ENCODE measurements around the gene MRC1. TPM values are rescaled to one million over a fixed set of nuclear protein-coding genes. Genes with fewer than 3 reads are reported as not detected.

The MRC1 gene
- total and polyA plus RNA-seq, 9 of the 15 experiments (the other 6 are each of a cell fraction or from before 2014, with no cell fraction given): 0.01 to 0.20 (median 0.03) TPM; not detected in 5

DNA sequence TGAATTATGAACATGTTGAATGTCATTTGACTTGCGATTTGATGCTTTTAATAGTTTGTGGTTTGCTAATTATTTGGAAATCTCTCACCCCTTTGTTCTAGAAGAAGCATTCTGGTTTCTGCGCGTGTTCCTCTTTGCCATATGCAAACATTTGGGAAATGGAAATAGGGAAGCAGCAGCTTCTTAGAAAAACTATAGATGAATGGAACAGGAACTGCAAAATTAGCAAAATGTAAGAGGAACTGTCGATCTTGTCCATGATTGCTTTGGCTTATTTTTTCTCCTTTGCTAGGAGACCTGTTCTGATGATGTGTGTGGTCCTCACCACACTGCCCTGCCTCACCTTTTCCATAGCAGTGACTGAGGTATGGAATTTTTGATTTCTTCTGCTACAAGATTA, 38.1 kb upstream of the MRC1 start:
- no peak for DNase-seq (ENCODE audit: extremely low read depth in 1 of 4, low spot score in 3 of 4)
- H3K27ac ChIP-seq (ENCODE audit: extremely low read depth, low read depth, low read length): no peak overlapping the region
- H4K20me1 ChIP-seq (replicated peaks; ENCODE audit: control insufficient read depth, insufficient read depth, low read length): no peaks in the 10 kb centered on the region
- H3K4me1 ChIP-seq (replicated peaks in 1 of 2; ENCODE audit: control insufficient read depth in 2 of 2, insufficient read depth in 2 of 2, low read length in 2 of 2): no peaks in the 10 kb centered on the region; a peak in 1 of 5 replicates
- FAIRE-seq: no peak
- H3K9me1 ChIP-seq (ENCODE audit: control insufficient read depth, insufficient read depth, low read length): no peaks in the 10 kb centered on the region
- no peak overlapping the region for H3K4me3 ChIP-seq
- H3K9ac ChIP-seq (ENCODE audit: insufficient read depth in 1 of 2, low read depth in 2 of 2, low read length in 2 of 2): no peak overlapping the region
- CTCF ChIA-PET (ENCODE audit: low intra/inter-chr PET ratio): no interaction called here
- no peak overlapping the region for H3K4me2 ChIP-seq (ENCODE audit: insufficient read depth, low read length)
- WGBS (ENCODE audit: insufficient coverage, low coverage, missing lambda C conversion rate): 28% methylated on average over 4 of the region's 4 CpGs
- H2AFZ ChIP-seq (ENCODE audit: low read depth, low read length): no peak overlapping the region
- H3K9me3 ChIP-seq (replicated peaks; ENCODE audit: control insufficient read depth, insufficient read depth, low read depth, low read length): no peaks in the 10 kb centered on the region
- no peak for ATAC-seq
- no peaks in the 10 kb centered on the region for H3K36me3 ChIP-seq (ENCODE audit: control insufficient read depth, insufficient read depth, low read length)
- intact Hi-C loops (cut with micrococcal nuclease): no loop called here
- BruUV-seq (replicated peaks): no TSS peak
- peaks cover 0 to 8% of the 10 kb centered on the region in 2 experiments; a peak in 3 of 5 replicates for H3K27me3 ChIP-seq (ENCODE audit: control insufficient read depth in 2 of 2, insufficient read depth in 2 of 2, low read length in 2 of 2)
- in situ Hi-C loops (cut with MboI): no loop called here
- POLR2A ChIA-PET: no interaction called here
- H3K79me2 ChIP-seq (ENCODE audit: control insufficient read depth, insufficient read depth, low read length): no peaks in the 10 kb centered on the region
- no peak for TF ChIP-seq KDM5B (IDR thresholded peaks at IDR 0.05; ENCODE audit: insufficient replicate concordance, low read depth, low read length)
- TF ChIP-seq ZNF282 (CRISPR knock-in tag; IDR thresholded peaks at IDR 0.05): no peak

DNA sequence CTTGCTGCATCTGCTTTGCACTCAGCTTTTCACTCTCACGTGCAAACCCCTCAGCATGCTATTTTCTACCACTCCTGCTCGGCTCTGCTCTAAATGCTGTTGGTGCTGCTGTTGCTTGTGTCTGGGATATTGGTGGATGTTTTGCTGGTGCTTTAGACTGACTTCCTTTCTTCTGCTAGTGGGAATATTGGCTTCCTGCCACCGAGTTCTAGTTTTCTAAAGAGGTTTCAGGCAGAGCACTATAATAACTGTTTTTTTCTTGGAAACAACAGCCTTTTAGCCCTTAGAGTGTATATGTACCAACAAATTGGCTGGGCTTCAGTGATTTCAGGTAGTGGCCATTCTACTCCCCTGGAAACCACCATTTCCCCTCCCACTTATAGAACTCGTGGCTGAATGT, 29.4 kb upstream of the MRC1 start:
- Histone ChIP-seq H2AFZ (ENCODE audit: low read depth, low read length) (peak overlapping the region; percentile 76), H3K4me3 (no peak overlapping the region), H3K79me2 (ENCODE audit: control insufficient read depth, insufficient read depth, low read length) (no peaks in the 10 kb centered on the region), H3K9me3 (replicated peaks; ENCODE audit: control insufficient read depth, insufficient read depth, low read depth, low read length) (no peaks in the 10 kb centered on the region), H3K36me3 (ENCODE audit: control insufficient read depth, insufficient read depth, low read length) (no peaks in the 10 kb centered on the region), H3K9me1 (ENCODE audit: control insufficient read depth, insufficient read depth, low read length) (no peaks in the 10 kb centered on the region), H4K20me1 (replicated peaks; ENCODE audit: control insufficient read depth, insufficient read depth, low read length) (no peaks in the 10 kb centered on the region), H3K4me1 (replicated peaks in 1 of 2; ENCODE audit: control insufficient read depth in 2 of 2, insufficient read depth in 2 of 2, low read length in 2 of 2) (peaks cover 12 to 17% of the 10 kb centered on the region in 2 experiments; a peak in 4 of 5 replicates), H3K27me3 (ENCODE audit: control insufficient read depth in 2 of 2, insufficient read depth in 2 of 2, low read length in 2 of 2) (peaks cover 0 to 3% of the 10 kb centered on the region in 2 experiments; a peak in 1 of 5 replicates), H3K4me2 (ENCODE audit: insufficient read depth, low read length) (no peak overlapping the region), H3K27ac (ENCODE audit: extremely low read depth, low read depth, low read length) (no peak overlapping the region), H3K9ac (ENCODE audit: insufficient read depth in 1 of 2, low read depth in 2 of 2, low read length in 2 of 2) (no peak overlapping the region)
- no TSS peak for BruUV-seq (replicated peaks)
- intact Hi-C loops (cut with micrococcal nuclease): no loop called here
- FAIRE-seq (no peak), ATAC-seq (no peak), DNase-seq (ENCODE audit: extremely low read depth in 1 of 4, low spot score in 3 of 4) (no peak)
- TF ChIP-seq ATF7 (IDR thresholded peaks at IDR 0.05): no peak
- TF ChIP-seq ZBED1 (IDR thresholded peaks at IDR 0.05): no peak
- no peak for TF ChIP-seq TAF7 (tag; IDR thresholded peaks at IDR 0.05)
- no peak for TF ChIP-seq ZZZ3 (IDR thresholded peaks at IDR 0.05)
- TF ChIP-seq, protein P1, sequence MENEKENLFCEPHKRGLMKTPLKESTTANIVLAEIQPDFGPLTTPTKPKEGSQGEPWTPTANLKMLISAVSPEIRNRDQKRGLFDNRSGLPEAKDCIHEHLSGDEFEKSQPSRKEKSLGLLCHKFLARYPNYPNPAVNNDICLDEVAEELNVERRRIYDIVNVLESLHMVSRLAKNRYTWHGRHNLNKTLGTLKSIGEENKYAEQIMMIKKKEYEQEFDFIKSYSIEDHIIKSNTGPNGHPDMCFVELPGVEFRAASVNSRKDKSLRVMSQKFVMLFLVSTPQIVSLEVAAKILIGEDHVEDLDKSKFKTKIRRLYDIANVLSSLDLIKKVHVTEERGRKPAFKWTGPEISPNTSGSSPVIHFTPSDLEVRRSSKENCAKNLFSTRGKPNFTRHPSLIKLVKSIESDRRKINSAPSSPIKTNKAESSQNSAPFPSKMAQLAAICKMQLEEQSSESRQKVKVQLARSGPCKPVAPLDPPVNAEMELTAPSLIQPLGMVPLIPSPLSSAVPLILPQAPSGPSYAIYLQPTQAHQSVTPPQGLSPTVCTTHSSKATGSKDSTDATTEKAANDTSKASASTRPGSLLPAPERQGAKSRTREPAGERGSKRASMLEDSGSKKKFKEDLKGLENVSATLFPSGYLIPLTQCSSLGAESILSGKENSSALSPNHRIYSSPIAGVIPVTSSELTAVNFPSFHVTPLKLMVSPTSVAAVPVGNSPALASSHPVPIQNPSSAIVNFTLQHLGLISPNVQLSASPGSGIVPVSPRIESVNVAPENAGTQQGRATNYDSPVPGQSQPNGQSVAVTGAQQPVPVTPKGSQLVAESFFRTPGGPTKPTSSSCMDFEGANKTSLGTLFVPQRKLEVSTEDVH (IDR thresholded peaks at IDR 0.05; ENCODE audit: low read depth, partially characterized antibody): no peak
- no peak for TF ChIP-seq SMC3 (conservative IDR thresholded peaks at IDR 0.05; ENCODE audit: insufficient read depth, low read depth, low read length)
- no peak for TF ChIP-seq LCOR (CRISPR knock-in tag; IDR thresholded peaks at IDR 0.05)
- TF ChIP-seq TGIF2 (CRISPR knock-in tag; IDR thresholded peaks at IDR 0.05): no peak
- TF ChIP-seq ZNF239 (CRISPR knock-in tag; IDR thresholded peaks at IDR 0.05): no peak
- TF ChIP-seq GTF2E2 (tag; IDR thresholded peaks at IDR 0.05): no peak
- TF ChIP-seq HIVEP1 (CRISPR knock-in tag; IDR thresholded peaks at IDR 0.05): no peak
- in situ Hi-C loops (cut with MboI): no loop called here
- ChIA-PET CTCF (ENCODE audit: low intra/inter-chr PET ratio) (no interaction called here), POLR2A (interaction anchor here (0.6 kb wide), 1 partner anchor 10 kb away, joined by 5 read pairs; no protein-coding TSS in a partner anchor)
- 27% methylated on average over 4 of the region's 4 CpGs for WGBS (ENCODE audit: insufficient coverage, low coverage, missing lambda C conversion rate)

Data from K562 (cell line).